Esophagus (tissue), 2 donors: ENCODE data around the gene SMARCC1. TPM values are rescaled to one million over a fixed set of nuclear protein-coding genes. Genes with fewer than 3 reads are reported as not detected.

ENCODE experiments used
- H3K27ac ChIP-seq, 2 donors: one replicate each; pipeline ENCODE4 v1.5.1; 2013; ENCODE audit warnings: low read depth in 2 of 2, mild to moderate bottlenecking in 2 of 2, inconsistent platforms in 1 of 2, low read length in 1 of 2, moderate library complexity in 1 of 2
- H3K27me3 ChIP-seq, 2 donors: one replicate each; pipeline ENCODE4 v1.6.1; 2013; ENCODE audit warnings: low read length in 2 of 2, control low read depth in 1 of 2, mild to moderate bottlenecking in 1 of 2; ENCODE audit not compliant: insufficient read depth in 2 of 2, control insufficient read depth in 1 of 2
- H3K36me3 ChIP-seq, 2 donors: one replicate each; pipeline ENCODE4 v1.6.1; 2013; ENCODE audit warnings: low read length in 1 of 2; ENCODE audit not compliant: control insufficient read depth in 2 of 2, insufficient read depth in 2 of 2
- H3K4me1 ChIP-seq, 2 donors: one replicate each; pipeline ENCODE4 v1.6.1; 2013; ENCODE audit warnings: low read length in 1 of 2; ENCODE audit not compliant: control insufficient read depth in 2 of 2, insufficient read depth in 2 of 2
- H3K4me3 ChIP-seq, 2 donors: one replicate each; pipeline ENCODE4 v1.5.1; 2013; ENCODE audit warnings: low read length in 2 of 2, mild to moderate bottlenecking in 2 of 2, low read depth in 1 of 2, moderate library complexity in 1 of 2
- H3K9me3 ChIP-seq, 2 donors: one replicate each; pipeline ENCODE4 v1.6.1; 2013; ENCODE audit warnings: mild to moderate bottlenecking in 2 of 2, low read depth in 1 of 2, low read length in 1 of 2, moderate library complexity in 1 of 2; ENCODE audit not compliant: control insufficient read depth in 2 of 2, insufficient read depth in 1 of 2
- WGBS, 2 donors: extraction: QIAGEN DNeasy Blood & Tissue Kit; methylation state at CpG; one replicate each; pipeline ENCODE4 v1.1.7; 2013; 5-methylcytosine and 5-hydroxymethylcytosine counted together
- polyA plus RNA-seq, 2 donors: library from polyadenylated mRNA; stranded (reverse); fragments of 200-250 nt; gene quantifications; one replicate each; pipeline ENCODE4 v1.2.3, GENCODE V29; 2013
- donor health status: healthy with polysubstance abuse.
- donor health status: Bipolar disorder and iron deficiency.

SMARCC1 gene
- polyA plus RNA-seq, 2 donors: 11.0 to 13.8 TPM

DNA sequence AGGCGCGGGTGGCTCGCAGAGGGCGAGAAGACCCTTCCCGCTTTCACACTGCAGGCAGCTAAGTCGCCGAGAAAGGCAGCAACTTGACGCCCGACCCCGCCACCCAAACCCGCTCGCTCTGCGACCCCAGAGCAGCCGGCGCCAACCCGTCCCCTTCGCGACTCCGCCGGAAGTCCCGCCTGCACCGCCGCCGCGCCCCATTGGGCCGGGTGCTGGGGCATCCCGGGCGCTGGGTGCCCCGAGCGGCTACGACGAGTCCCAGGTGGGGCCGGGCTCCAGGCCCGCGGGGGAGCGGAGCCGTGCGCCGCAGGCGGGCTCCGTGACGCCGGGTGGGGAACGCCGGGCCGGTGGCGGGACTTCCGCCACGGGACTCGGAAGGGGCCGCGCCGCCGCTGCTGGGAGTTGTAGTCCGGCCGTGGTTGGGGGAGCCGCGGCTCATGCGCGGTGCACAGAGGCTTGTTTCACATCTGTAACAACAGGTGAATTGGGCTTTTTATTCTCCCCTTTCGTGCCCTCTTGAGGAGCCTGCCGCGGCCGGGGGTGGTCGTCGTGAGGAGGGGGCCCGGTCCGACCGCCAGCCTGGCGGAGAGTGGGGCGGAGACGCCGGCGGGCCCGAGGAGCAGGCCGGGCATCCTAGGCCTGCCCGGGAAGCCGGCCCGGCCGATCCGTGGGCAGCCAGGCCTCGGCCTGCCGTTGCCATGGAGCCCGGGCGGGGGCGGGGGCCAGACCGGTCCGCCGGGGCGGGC, 21.2 kb upstream of the SMARCC1 start, which contains the start of gene DHX30:
Gene DHX30 (plus strand): TSS at position 405 of the 746 bp plus-strand sequence. CDS start 7,546 bp downstream, outside the sequence.
- Histone ChIP-seq H3K36me3 (no peaks in the 10 kb centered on the region), H3K27ac (peak within 1 kb of the TSS; percentile 92 to 96), H3K4me3 (peak within 1 kb of the TSS; percentile 62 to 88), H3K4me1 (peaks cover 0 to 3% of the 10 kb centered on the region in 2 donors), H3K27me3 (no peaks in the 10 kb centered on the region), H3K9me3 (no peaks in the 10 kb centered on the region)
- WGBS, 2 donors: 1% methylated on average over 86 to 90 of the region's 90 CpGs

DNA sequence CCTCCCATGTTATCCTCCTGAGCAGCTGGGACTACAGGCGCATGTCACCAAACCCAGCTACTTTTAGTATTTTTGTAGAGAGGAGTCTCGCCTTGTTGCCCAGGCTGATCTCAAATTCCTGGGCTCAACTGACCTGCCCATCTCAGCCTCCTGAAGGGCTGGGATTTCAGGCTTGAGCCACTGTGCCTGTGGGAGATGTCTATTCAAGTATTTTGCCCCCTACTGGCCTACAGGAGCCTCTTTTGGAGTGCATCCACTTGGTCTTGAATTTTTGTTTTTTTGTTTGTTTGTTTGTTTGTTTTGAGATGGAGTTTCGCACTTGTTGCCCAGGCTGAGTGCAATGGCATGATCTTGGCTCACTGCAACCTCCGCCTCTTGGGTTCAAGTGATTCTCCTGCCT, 18.0 kb upstream of the SMARCC1 start:
- H3K36me3 ChIP-seq: no peaks in the 10 kb centered on the region
- 91 to 92% methylated on average over 4 of the region's 4 CpGs for WGBS, 2 donors
- no peaks in the 10 kb centered on the region for H3K9me3 ChIP-seq
- H3K27ac ChIP-seq: no peak overlapping the region
- no peaks in the 10 kb centered on the region for H3K27me3 ChIP-seq
- peaks cover 0 to 3% of the 10 kb centered on the region in 2 donors for H3K4me1 ChIP-seq
- no peak overlapping the region for H3K4me3 ChIP-seq

DNA sequence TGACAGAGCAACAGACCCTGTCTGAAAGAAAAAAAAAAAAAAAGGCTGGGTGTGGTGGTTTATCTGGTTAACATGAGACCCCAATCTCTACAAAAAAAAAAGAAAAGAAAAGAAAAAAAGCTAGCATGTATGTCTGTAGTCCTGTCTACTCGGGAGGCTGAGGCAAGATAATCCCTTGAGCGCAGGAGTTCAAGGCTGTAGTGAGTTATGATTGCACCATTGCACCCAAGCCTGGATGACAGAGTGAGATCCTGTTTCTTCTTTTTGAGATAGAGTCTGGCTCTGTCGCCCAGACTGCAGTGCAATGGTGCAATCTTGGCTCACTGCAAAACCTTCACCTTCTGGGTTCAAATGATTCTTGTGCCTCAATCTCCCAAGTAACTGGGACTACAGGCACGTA, 12.9 kb upstream of the SMARCC1 start:
- no peaks in the 10 kb centered on the region for H3K9me3 ChIP-seq
- H3K36me3 ChIP-seq: no peaks in the 10 kb centered on the region
- 76 to 80% methylated on average over 4 of the region's 4 CpGs for WGBS, 2 donors
- no peaks in the 10 kb centered on the region for H3K4me1 ChIP-seq
- no peaks in the 10 kb centered on the region for H3K27me3 ChIP-seq
- H3K27ac ChIP-seq: no peak overlapping the region
- H3K4me3 ChIP-seq: no peak overlapping the region

DNA sequence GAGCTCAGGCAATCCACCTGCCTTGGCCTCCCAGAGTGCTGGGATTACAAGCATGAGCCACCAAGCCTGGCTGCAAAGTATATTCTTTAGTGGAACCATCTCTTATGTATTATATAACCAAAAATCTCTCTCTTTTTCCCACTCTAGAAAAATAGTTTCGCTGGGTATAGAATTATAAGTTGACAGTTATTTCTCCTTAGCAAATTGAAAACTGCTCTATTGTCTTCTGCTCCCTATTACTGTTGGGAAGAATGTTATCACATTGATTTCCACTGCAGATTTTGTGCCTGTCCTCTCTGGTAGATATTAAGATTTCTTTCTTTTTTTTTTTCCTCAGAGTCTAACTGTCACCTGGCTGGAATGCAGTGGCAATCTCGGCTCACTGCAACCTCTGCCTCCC, 11.0 kb upstream of the SMARCC1 start:
- Histone ChIP-seq H3K9me3 (no peaks in the 10 kb centered on the region), H3K4me3 (no peak overlapping the region), H3K36me3 (no peaks in the 10 kb centered on the region), H3K27ac (no peak overlapping the region), H3K4me1 (no peaks in the 10 kb centered on the region), H3K27me3 (no peaks in the 10 kb centered on the region)
- WGBS, 2 donors: 97 to 98% methylated on average over 2 of the region's 2 CpGs

DNA sequence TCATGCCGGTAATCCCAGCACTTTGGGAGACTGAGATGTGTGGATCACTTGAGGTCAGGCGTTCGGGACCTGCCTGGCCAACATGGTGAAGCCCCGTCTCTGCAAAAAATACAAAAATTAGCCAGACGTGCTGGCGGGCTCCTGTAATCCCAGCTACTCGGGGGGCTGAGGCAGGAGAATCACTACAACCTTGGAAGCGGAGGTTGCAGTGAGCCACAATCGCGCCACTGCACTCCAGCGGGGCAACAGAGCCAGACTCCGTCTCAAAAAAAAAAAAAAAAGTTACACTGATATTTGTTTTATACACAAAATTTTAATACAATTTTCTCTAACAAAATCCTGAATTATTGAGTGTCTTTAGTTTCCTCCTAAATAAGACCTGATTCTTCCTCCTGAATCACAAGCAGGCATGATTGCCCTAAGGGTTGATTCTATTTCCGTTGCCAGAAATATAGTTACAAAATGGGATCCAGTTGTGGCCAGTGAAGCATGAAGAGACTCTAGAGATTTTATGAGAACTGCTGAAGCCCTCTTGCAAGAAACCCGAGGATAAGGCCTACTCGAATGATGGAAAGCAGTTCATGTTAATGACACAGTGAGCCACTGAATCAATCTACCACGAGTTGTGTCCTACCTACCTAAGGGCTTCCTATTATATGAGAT, 9.6 kb upstream of the SMARCC1 start:
- WGBS, 2 donors: 88 to 91% methylated on average over 16 of the region's 16 CpGs
- Histone ChIP-seq H3K27ac (no peak overlapping the region), H3K36me3 (no peaks in the 10 kb centered on the region)

DNA sequence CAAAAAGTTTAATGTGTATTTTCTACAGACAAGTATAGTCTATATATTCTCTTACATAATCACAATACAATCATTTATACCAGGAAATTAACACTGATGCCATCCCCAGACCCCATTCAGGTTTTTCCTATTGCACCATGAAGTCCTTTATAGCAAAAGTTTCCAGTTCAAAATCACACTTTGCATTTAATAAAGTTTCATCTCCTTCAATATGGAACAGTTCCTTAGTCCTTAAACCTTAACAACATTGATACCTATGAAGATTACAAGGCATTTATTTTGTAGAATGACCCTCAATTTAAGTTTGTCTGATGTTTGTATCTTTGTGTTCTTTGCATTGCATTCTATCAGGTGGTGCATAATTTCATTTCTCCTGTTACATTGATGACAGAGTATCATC, 2.0 kb upstream of the SMARCC1 start:
- Histone ChIP-seq H3K36me3 (no peaks in the 10 kb centered on the region), H3K9me3 (no peaks in the 10 kb centered on the region), H3K27me3 (no peaks in the 10 kb centered on the region), H3K4me3 (no peak overlapping the region), H3K4me1 (peaks cover 0 to 3% of the 10 kb centered on the region in 2 donors), H3K27ac (no peak overlapping the region)

More for the DNA sequence above, 9.6 kb upstream of the SMARCC1 start:
- no peak overlapping the region for H3K4me3 ChIP-seq
- no peaks in the 10 kb centered on the region for H3K4me1 ChIP-seq
- no peaks in the 10 kb centered on the region for H3K27me3 ChIP-seq
- no peaks in the 10 kb centered on the region for H3K9me3 ChIP-seq

DNA sequence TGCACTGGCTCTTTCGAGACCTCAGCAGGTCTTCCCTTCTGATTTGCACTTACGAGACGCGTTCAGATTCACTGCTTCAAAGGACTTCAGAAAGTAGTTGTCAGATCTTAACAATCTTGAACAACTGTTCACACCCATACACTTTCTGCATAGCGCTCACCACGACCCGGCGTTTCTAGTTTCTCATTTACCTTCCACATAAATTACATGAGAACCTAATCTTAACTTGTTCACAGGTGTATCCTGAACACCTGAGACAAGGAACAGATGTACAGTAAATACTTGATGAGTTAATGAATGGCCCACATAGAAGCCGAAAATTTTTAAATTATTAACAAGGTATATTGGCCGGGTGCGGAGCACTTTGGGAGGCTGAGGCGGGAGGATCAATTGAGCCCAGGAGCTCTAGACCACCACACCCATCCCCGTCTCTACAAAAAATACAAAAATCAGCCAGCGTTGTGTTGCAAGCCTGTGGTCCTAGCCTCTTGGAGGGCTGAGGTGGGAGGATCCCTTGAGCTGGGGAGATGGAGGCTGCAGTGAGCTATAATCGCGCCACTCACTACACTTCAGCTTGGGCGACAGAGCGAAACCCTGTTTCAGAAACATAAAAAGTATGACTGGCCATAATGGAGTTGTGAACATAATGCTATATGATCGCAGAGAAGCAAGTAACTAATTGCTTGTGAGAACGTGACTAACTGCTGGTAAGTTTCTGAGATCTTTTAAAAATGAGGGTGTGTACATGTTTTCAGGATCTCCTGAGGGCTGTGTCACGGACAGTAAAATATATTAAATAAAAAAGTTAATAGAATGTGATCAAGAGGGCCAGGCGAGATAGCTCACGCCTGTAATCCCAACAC, 984 bp upstream of the SMARCC1 start:
- Histone ChIP-seq H3K4me1 (peaks cover 0 to 3% of the 10 kb centered on the region in 2 donors), H3K4me3 (peak overlapping the region; percentile 87 to 98), H3K9me3 (no peaks in the 10 kb centered on the region), H3K27me3 (no peaks in the 10 kb centered on the region), H3K36me3 (no peaks in the 10 kb centered on the region), H3K27ac (peak overlapping the region; percentile 95 to 99)
- 58 to 59% methylated on average over 23 of the region's 23 CpGs for WGBS, 2 donors

DNA sequence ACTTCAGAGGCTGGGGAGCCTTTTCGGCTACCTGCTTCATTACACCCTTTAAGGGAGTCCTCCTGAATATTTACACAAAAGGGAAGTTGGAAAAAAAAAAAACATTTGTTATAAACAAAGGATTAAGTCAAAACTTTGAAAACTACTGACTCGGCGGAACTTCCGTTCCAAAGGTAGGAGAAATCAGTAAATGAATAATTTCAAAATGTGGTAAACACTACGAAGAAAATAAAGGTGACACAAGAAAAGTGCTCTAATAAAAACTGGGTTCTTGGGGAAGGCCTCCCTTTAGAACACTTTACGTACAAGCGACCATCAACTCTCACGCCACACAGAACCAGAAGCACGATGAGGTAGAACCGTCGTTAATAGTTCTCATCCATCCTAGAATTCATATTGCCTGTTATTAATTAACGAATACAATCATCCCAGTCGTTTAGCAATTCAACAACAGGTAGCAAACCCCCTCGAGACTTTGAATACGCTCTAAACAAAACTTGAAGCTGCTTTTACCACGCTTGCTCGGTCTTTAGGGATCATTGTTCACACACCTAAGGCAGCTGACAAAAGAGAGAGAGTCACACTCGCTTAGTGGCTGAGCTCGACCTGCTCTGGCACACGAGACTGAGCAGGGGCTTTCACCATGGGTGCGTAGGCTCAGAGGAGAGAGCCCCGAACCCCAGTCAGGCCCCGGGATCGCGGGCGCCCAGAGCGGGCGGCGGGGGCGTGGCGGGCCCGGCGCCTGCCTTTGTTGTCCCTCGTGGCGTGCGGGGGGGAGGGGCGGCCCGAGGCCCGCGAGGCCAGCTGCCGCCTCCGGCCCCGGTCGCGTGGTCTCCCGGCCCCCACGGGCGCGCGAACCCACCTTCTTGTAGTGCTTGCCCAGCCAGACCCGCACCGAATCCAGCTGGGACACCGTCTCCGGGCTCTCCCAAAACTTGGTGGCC, 680 bp downstream of the SMARCC1 start:
- Histone ChIP-seq H3K27ac (peak overlapping the region; percentile 96 to 99), H3K27me3 (no peaks in the 10 kb centered on the region), H3K36me3 (no peaks in the 10 kb centered on the region), H3K4me1 (peaks cover 0 to 3% of the 10 kb centered on the region in 2 donors), H3K9me3 (no peaks in the 10 kb centered on the region), H3K4me3 (peak overlapping the region; percentile 87 to 98)
- WGBS, 2 donors: 1% methylated on average over 41 to 54 of the region's 54 CpGs
